DOHH2 (cell line): Measurements from ENCODE around the gene GK2.

Source experiments
- H3F3A ChIP-seq: fragments of 200-600 bp; sonication (generic), shearing (Covaris generic); 2 replicates; pipeline ENCODE4 v1.6.0; 2016; ENCODE audit warnings: antibody characterized with exemption, mild to moderate bottlenecking; ENCODE audit not compliant: control insufficient read depth, insufficient read depth
- H3K27ac ChIP-seq: fragments of 200-600 bp; sonication (generic); 2 replicates; pipeline ENCODE4 v1.5.1; 2014; ENCODE audit warnings: low read depth, mild to moderate bottlenecking, low read length, moderate library complexity
- H3K27me3 ChIP-seq: fragments of 200-600 bp; sonication (generic); 2 replicates; pipeline ENCODE4 v1.6.1; 2014; ENCODE audit warnings: mild to moderate bottlenecking, low read length, mixed read lengths; ENCODE audit not compliant: control insufficient read depth
- H3K36me3 ChIP-seq: fragments of 200-600 bp; sonication (generic); 2 replicates; pipeline ENCODE4 v1.6.1; 2014; ENCODE audit warnings: mild to moderate bottlenecking, low read length, moderate library complexity, mixed read lengths; ENCODE audit not compliant: control insufficient read depth
- H3K4me1 ChIP-seq: fragments of 200-600 bp; sonication (generic); 2 replicates; pipeline ENCODE4 v1.6.1; 2014; ENCODE audit warnings: mild to moderate bottlenecking, low read length, mixed read lengths; ENCODE audit not compliant: control insufficient read depth
- H3K4me2 ChIP-seq: fragments of 200-600 bp; sonication (generic); 2 replicates; pipeline ENCODE4 v1.6.0; 2014; ENCODE audit warnings: mild to moderate bottlenecking, low read length, moderate library complexity
- H3K4me3 ChIP-seq: fragments of 200-600 bp; sonication (generic); 2 replicates; pipeline ENCODE4 v1.5.1; 2014; ENCODE audit warnings: mild to moderate bottlenecking, low read length, mixed read lengths
- H3K79me2 ChIP-seq: fragments of 200-600 bp; sonication (generic); 2 replicates; pipeline ENCODE4 v1.6.1; 2014; ENCODE audit warnings: mild to moderate bottlenecking, low read length, mixed read lengths; ENCODE audit not compliant: control insufficient read depth
- H3K9me2 ChIP-seq: fragments of 200-600 bp; sonication (generic); replicated peaks from 2 replicates; pipeline ENCODE4 v1.6.1; 2014; ENCODE audit warnings: mild to moderate bottlenecking, low read length, mixed read lengths; ENCODE audit not compliant: control insufficient read depth
- H3K9me3 ChIP-seq: fragments of 200-600 bp; sonication (generic); 2 replicates; pipeline ENCODE4 v1.6.1; 2014; ENCODE audit warnings: antibody characterized with exemption, low read length, mixed read lengths; ENCODE audit not compliant: control insufficient read depth, insufficient read depth
- H4K20me1 ChIP-seq: fragments of 200-600 bp; sonication (generic); 2 replicates; pipeline ENCODE4 v1.6.0; 2014; ENCODE audit warnings: low read depth, mild to moderate bottlenecking, antibody characterized with exemption, low read length, moderate library complexity; ENCODE audit not compliant: control insufficient read depth, insufficient read depth
- EZH2phosphoT487 ChIP-seq: fragments of 200-600 bp; sonication (generic); IDR thresholded peaks from 2 replicates; pipeline ENCODE4 v1.6.1; 2017; ENCODE audit warnings: borderline replicate concordance, mild to moderate bottlenecking, antibody characterized with exemption, low read length, moderate library complexity, mixed read lengths
- TF ChIP-seq, protein P1 (sequence below): fragments of 200-600 bp; sonication (generic); IDR thresholded peaks from one replicate; pipeline ENCODE4 v1.5.1; 2014; ENCODE audit warnings: antibody characterized with exemption, mild to moderate bottlenecking, low read depth, low read length; ENCODE audit not compliant: poor library complexity, severe bottlenecking

GK2 gene

GRCh38 chr4:79425586-79425985 lies 17.6 kb upstream of the GK2 start:
- no peaks in the 10 kb centered on the region for H3K9me2 ChIP-seq
- no peaks in the 10 kb centered on the region for H3K79me2 ChIP-seq
- H3K27ac ChIP-seq = no peak overlapping the region
- H4K20me1 ChIP-seq = no peaks in the 10 kb centered on the region
- H3F3A ChIP-seq = no peaks in the 10 kb centered on the region
- no peak overlapping the region for H3K4me2 ChIP-seq
- H3K27me3 ChIP-seq = no peaks in the 10 kb centered on the region
- H3K36me3 ChIP-seq = no peaks in the 10 kb centered on the region
- H3K4me3 ChIP-seq = no peak overlapping the region
- no peaks in the 10 kb centered on the region for H3K4me1 ChIP-seq
- H3K9me3 ChIP-seq = no peaks in the 10 kb centered on the region; the same call in 1 of the 2 replicates
- TF ChIP-seq EZH2phosphoT487 = no peak
- TF ChIP-seq, protein P1, sequence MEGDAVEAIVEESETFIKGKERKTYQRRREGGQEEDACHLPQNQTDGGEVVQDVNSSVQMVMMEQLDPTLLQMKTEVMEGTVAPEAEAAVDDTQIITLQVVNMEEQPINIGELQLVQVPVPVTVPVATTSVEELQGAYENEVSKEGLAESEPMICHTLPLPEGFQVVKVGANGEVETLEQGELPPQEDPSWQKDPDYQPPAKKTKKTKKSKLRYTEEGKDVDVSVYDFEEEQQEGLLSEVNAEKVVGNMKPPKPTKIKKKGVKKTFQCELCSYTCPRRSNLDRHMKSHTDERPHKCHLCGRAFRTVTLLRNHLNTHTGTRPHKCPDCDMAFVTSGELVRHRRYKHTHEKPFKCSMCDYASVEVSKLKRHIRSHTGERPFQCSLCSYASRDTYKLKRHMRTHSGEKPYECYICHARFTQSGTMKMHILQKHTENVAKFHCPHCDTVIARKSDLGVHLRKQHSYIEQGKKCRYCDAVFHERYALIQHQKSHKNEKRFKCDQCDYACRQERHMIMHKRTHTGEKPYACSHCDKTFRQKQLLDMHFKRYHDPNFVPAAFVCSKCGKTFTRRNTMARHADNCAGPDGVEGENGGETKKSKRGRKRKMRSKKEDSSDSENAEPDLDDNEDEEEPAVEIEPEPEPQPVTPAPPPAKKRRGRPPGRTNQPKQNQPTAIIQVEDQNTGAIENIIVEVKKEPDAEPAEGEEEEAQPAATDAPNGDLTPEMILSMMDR = no peak

DNA sequence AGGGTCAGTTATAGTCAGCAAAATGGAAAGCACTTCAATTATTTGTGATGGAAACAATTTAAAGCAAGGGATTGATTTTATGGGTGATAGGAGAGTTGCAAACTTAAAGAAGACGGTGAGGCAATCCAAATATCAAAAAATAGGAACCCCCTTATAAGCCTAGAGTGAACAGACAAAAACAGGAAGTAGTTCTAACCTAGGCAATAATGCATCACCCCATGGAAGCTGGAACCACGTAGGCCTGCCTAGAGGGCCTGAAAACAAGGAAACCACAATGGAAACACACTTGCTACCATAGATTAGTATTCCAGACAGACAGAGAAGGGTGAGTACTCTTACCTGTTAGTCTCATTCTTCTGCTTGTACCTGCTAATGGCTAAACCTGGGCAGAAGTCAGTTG lies 13.5 kb upstream of the GK2 start:
- no peaks in the 10 kb centered on the region for H3F3A ChIP-seq
- H3K9me2 ChIP-seq = no peaks in the 10 kb centered on the region
- no peak overlapping the region for H3K4me2 ChIP-seq
- H3K27me3 ChIP-seq = no peaks in the 10 kb centered on the region
- H4K20me1 ChIP-seq = no peaks in the 10 kb centered on the region
- TF ChIP-seq, protein P1 = no peak
- no peak for TF ChIP-seq EZH2phosphoT487
- H3K36me3 ChIP-seq = no peaks in the 10 kb centered on the region
- no peak overlapping the region for H3K27ac ChIP-seq
- H3K9me3 ChIP-seq = no peaks in the 10 kb centered on the region; the same call in 1 of the 2 replicates
- no peaks in the 10 kb centered on the region for H3K79me2 ChIP-seq
- H3K4me3 ChIP-seq = no peak overlapping the region
- no peaks in the 10 kb centered on the region for H3K4me1 ChIP-seq

DNA sequence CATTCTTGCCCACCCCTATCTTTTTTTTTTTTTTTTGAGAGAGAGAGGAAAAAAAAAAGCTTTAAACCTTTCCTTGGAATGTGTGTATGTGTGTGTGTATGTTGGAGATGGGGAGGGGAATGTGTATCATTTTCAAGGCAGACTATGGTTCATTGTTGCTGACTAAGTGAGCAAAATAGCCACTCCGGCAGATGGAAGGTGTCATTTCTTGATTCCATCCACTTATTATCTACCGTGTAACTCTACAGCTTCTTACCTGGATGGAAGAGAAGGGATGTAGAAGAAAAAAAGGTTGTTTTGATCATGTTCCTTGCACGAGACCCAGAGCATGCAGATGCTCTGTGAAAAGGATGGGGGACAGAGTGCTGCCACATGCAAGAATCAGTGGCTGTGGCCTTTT lies 5.9 kb upstream of the GK2 start:
- no peaks in the 10 kb centered on the region for H3K79me2 ChIP-seq
- H3K27me3 ChIP-seq = no peaks in the 10 kb centered on the region
- H3K9me3 ChIP-seq = no peaks in the 10 kb centered on the region; the same call in 1 of the 2 replicates
- H3K4me1 ChIP-seq = no peaks in the 10 kb centered on the region
- no peaks in the 10 kb centered on the region for H4K20me1 ChIP-seq
- no peaks in the 10 kb centered on the region for H3K9me2 ChIP-seq
- TF ChIP-seq EZH2phosphoT487 = no peak
- TF ChIP-seq, protein P1 = no peak
- no peak overlapping the region for H3K4me3 ChIP-seq
- no peaks in the 10 kb centered on the region for H3F3A ChIP-seq
- no peak overlapping the region for H3K4me2 ChIP-seq
- H3K36me3 ChIP-seq = no peaks in the 10 kb centered on the region
- no peak overlapping the region for H3K27ac ChIP-seq
